ENCODE results near the gene TCF12.

TCF12 gene

DNA sequence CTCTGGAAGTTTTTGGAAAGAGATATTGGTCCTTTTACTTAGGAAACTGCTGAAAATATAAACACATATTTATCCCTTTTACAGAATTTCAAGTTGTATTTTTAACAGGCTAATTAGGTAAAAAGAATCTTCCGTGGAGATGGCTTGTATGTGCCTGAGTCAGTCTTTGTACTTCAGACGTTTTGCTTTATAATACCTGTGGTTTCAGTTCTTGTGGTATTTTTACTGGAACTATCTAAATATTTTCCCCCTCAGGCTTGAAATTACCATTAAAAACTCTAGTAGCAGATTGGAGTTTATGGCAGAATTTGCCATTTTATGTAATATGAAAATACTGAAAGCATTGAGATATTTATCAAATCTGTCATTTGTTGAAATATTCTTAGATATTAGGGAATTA lies 306.2 kb downstream of the TCF12 start:
- DNase-seq = peak; percentile 59

DNA sequence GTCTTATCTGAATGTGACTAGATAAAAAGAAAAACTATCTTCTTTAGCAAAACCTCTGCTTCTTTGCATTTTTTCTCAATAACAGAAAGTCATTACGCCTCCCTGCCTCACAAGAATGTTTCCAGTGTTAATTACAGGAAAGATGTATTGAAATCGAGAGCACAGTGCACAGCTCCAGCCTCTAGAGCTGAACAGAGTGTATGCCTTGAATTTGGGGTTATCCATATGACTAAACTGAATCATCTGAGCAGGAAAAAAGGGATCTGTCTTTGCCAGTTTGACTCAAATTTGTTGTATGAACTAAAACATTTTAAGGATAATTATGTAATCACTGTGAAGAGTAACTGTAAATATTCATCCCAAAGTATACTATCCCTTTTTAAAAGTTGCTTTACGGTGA lies 308.7 kb downstream of the TCF12 start:
- peak; percentile 78 for DNase-seq

DNA sequence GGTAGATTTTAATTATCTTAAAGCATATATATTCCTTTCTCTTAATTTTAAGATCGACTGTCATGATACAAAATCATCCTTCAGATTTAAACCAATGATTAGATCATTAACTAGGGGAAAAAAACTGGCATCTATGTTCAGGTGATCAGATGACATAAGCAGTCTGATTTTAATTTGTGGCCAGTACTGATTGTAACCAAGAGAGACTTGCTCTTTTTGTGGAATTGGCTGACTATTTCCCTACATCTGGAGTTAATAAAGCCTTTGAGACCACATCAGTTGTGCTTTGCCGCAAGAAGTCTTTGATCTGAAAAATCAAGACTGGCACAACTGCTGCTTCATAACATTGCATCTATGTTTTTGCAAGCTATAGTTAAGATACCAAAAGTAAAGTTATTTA lies 309.5 kb downstream of the TCF12 start:
- DNase-seq = peak; percentile 70

DNA sequence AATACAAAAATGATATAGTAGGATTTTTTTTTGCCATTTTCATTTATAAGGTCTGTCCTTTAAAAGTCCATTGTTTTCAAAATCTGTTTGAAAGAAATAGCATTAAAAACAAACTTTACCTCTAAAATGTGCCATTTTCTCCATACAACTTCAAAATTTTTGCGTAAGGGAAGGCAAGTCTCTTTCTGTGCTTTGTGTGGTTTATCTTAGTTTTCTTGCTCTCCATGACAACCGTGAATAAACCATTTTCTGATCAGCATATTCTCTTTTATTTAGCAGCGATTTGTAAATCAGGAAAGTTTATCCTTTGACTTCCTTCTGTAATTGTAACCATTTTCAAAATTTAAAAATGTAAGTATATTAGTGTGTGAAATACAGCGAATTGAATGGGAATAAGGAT lies 310.0 kb downstream of the TCF12 start:
- peak; percentile 24 for DNase-seq

DNA sequence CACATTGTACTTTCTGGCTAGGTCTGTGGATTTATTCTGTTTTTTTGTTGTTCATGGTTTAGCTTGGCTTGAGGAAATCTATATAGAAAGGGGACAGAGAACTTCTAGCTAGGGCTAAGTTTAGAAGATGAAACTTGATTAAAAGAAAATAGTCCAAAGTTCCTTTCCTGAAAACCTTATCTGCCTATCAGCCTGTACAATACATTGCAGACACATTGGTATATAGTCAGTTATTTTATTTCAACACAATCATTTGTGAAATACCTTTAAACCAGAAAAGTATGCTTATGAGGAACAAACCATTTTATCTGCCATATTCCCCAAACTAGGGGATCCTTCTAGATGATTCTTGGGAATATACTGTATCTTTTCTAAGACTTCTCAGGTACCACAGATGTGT lies 310.6 kb downstream of the TCF12 start:
- no peak for DNase-seq

DNA sequence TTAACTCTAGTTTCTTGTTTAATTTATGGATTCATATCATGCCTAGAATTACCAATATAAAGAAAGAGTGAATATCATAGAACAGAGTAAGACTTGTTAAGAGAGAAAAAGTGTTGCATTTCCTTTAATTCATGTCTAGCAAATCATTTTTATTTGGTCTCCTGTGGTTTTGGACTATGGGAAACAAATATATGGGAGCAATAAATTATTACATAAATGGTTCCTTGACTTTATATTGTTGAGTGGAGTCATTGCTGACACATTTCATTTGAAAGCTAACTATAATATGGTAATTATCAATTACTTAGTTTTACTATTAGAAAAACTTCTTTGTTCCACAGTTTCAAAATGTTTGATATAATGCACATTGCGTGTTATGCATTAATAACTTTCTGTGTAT lies 313.1 kb downstream of the TCF12 start:
- DNase-seq = peak; percentile 45

DNA sequence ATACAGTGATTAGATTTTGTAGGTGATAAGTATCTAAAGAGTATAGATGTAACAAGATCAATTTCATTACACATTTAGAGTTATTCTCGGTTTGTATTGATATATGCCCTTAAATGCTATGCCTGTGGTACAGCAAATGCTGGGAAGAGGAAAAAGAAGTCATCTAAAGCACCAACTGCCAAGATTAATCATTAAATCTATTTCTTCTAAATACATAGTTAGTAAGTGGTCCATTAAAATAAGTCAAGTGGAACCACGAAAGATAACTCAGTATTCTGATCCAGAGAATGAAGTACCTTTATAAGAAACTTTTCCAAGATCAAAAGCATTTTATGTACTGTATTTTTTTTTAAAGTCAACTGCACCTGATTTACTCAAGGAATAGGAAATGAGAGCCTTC lies 315.7 kb downstream of the TCF12 start:
- no peak for DNase-seq

DNA sequence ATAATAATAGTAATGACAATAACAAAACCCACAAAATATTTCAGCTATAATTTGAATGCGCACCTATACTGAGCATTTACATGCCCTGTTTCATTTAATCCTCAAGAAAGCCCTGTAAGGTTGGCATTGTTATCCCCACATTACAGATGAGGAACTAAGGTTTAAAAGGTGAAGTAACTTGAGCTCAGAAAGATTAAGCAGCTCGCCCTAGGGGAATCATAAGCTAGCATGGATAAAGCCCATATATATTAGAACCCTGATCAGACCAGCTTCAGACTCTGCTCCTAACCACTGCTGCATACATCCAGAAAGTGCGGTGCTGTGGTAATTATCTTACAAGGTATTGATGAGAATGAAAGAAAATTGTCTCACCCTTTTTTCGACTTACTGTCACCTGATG lies 316.7 kb downstream of the TCF12 start:
- DNase-seq = peak; percentile 53

DNA sequence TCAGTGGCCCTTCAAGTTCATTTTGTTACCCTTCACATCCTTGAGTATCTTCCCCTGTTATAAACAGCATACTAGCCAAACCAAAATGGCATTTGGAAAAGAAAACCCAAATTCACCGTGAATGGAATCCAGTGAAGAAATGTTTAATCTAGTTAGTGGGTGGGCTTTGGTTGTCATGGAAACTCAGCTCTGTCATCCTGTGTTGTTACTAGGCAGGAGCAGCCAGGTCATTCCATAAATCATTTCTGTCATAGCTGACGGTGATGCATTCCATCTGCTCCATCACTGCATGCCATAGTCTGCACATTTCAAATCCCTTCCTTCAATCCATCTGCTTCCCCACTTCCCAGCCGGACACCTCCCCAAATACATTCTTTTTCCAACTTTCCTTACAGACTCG lies 317.4 kb downstream of the TCF12 start:
- peak; percentile 96 for DNase-seq

DNA sequence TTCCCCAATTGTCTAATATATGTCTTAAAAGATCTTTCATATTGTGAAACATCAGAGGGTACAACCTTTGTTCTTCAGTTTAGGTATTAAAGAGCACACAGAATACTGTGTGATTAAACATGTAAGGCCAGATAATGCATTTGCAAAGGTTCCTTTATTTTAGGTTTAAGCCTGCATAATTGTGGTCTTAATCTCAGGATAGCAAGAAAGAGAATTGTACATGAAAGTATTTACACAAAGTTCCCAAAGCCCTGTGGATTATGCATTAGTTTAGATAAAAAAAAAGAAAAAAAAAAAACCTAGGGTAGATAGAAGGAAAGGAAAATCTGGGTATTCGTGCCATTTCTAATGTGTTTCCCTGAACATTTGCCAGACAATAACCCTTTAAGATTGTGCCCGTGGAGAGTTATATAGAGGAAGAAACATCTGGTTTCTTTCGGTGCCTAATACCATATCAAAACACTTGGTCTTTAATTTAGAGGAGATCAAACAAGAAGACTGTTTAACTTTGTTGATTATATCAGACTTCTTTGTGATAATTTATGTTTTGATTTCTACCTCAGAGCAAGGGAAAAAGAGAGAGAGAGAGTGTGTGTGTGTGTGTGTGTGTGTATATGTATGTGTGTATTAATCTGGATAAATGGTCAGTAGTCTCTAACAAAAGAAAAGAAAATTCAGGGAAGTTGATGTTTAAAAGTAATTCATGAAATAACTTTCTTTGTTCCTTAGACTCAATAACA lies 318.3 kb downstream of the TCF12 start:
- DNase-seq = peak; percentile 90

DNA sequence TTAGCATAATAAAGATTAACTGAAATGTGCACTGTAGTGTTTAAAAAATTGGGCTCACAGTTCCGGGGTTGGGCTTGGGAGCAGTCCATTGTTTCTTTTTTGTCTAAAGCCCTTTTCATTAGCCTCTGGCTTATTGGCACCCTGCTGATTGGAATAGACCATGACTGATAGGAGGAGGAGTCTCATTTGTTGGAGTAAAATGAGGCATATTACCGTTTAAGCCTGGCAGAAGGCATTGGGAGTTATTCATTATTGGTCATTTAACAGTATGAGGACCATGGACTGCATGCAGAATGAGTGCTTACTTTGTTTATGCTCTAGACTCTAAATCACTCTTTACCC lies 318.8 kb downstream of the TCF12 start:
- peak; percentile 99 for DNase-seq

DNA sequence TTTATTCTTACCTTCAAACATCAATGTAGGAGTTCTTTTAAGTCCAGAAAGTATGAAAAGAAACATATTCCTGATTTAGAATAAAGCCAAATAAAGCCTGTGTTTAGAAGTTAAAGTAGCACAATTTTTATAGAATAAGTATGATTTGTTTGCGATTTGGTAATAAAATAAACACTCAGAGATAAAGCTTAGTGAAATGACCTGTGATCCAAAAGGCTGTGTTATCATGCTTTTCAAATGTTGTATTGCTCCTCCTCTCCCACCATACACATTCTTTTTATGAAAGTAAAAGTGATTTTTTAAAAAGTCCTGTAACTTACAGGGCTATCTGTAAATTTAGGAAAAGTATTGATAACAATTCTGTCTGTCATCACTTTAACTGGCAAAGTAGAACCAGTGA lies 319.2 kb downstream of the TCF12 start:
- DNase-seq = no peak

DNA sequence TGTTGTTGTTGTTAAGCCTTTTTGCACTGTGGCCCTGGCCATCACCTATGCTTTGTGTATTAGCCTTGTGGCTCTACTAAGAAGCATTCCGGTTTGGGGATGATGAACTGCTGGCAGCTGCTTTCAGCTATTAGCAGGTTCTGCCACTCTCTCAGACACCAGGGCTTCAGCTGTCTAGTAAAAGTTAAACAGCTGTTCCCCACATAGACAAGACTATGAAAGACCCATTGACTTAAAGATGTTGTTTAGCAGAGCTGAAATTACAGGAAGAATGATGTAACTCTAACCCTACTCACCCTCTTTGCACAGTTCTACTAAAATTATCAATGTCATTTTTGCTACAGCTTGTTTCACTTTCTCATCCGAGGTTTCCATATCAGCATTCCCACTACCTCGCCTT lies 326.7 kb downstream of the TCF12 start:
- DNase-seq = peak; percentile 55

DNA sequence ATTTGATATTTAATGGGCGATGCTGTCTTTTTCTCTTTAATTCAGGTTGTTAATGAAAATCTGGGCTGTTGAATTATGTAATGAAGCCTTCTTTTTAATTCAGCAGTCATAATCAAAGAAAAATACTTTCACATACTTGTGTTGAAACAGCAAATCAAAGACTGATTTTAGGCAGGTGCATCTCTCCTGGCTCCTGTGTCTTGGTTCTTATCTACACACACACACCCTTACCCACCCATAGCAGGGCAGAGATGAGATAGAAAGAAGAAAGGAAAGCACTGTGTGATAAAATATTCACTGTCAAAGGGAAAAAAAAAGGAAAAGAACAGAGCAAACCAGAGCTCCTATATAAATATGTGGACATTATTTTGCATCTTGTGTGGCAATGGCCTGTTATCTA lies 327.3 kb downstream of the TCF12 start:
- DNase-seq = no peak

DNA sequence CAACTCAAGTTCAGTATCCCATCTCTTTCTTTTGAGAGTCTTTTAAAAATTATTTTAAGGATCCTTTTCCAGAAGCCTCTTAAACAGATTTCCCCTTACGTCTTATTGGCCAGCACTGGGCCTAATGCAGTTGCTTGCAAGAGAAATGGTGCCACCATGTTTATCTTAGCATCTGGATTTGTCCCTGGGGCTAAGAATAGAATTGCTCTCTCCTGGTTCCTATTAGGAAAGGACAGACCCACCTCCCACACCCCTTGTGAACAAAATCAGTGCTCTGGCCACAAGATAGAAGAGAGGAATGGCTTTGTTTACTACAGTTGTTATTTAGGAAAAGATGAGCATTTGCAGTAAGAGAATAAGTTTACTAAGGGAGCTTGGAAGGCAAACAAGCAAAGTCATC lies 329.6 kb downstream of the TCF12 start:
- peak; percentile 16 for DNase-seq

DNA sequence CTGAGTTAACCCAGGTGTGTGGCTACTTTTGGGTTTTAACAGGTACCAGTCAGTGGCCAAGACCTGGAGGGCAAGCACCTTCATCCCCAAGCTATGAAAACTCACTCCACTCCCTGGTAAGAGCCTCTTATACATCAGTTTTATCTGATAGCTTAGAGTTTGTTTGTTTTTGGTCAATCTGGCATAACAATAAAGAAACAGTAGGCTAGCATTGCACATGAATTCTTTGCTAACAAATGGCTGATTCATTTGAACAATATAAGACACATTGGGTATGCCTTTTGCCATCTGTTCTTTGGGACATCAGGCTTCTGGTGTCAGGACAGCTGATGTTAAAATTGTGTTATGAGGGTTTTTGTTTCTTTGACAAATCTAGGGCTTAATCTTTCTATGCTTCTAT lies 332.9 kb downstream of the TCF12 start:
- DNase-seq = peak; percentile 71

DNA sequence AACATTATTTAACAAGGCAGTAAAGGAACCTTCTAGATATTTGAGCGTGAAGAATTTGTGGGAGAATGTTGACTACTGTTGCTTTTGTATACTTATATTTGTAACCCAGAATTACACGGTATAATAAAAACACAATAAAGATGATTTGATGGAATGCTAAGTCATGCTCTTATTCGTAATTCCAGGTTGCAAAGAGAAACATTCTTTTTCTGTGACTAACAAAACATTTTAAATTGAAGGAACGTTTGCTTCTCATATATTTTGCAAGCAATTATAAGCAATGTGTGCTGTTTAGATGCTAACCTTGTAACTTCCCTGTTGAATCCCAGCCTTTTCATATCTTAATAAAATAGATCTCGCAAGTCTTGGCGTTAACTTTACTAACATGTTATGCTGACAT lies 333.5 kb downstream of the TCF12 start:
- DNase-seq = no peak

DNA sequence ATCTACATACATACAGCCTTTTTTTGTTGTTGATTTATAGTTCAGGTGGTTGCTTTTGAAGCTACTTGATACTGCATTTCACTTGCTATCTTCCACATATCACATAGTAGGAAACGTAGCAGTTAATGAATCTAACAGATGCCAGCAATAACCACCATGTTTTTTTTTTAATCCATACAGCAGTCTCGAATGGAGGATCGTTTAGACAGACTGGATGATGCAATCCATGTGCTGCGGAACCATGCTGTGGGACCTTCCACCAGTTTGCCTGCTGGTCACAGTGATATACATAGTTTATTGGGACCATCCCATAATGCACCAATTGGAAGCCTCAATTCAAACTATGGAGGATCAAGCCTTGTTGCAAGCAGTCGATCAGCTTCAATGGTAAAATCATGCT lies 334.6 kb downstream of the TCF12 start:
- DNase-seq = peak; percentile 83

DNA sequence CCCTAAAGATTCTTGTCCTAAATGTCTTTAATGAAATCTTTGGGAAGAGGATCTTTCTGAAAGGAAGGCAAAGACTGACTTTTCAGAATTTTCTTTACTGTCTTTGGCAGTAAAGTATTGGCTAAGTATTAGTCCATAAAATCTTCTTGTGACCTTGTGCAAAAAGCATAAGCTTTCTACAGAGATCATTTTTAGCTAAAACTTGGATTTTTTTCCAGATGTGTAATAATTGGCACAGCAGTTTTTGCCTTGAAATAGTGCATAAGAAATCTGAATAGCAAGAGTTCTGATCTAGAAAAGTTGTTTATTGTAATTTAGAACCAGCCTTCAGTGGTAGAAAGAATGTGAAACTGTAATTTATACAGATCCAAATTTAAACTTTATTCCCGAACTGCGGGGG lies 335.1 kb downstream of the TCF12 start:
- DNase-seq = no peak

DNA sequence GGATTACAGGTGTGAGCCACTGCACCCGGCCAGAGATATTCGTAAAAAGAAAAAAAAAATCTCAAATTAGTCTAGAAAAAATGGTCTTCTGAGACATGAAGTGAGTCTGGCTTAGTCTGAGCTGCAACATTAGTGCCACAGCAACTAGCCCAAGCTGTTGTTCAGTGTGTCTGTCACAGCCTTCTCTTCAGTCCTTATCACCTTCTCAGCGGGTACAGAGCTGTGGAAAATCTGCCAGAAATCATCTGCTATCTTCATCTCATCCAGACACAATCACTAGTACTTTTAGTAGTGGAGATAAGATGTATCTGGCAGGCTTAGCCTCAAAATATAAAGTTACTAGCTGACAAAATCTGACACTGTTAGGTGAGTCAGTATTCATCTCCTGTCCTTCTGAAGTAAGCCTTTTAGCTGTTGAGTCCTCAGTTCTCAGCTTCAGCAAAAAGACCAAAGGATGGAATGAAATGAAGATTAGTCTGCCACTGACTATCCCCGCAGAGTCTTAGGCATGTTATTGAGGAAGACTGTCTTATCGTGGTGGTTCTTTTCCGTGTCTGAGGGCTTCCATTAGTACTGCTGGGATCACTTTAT lies 337.4 kb downstream of the TCF12 start:
- no peak for DNase-seq

DNA sequence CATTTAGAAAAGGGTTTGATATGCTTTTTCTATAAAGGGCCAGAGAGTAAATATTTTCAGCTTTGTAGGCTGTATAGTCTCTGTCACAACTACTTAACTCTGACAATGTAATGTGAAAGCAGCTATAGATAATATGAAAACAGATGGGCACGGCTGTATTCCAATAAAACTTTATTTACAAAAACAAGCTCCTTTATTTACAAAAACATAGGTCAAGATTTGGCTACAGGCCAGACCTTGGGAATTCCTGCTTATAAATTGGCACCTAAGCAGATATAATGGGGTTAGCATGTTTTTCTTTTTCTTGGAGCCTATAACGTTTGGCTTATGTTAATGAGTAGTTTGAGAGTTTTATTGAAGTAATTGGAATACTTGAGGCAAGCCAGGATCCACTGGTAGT lies 338.5 kb downstream of the TCF12 start:
- peak; percentile 60 for DNase-seq

DNA sequence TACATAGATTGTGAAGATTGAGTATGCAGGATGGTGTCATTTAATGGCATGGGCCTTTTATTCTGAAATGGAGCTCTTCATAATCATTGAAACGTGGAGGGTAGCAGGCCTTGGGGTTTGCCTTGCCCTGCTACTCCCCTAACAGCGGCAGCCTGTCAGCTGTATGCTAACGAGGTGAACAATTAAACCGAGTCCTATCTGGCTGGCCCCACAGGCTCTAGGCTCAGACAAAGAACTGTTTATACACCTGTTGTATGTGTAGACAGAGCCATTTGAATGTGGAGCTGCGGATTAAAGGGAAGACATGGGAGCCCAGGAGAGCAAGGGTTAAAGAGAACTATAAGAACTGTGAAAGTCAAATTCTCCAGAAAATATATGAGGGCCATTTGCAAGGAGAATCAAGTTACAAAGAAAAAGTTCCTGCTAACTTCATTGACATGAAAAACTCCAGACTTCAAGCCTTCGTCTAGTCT lies 341.2 kb downstream of the TCF12 start:
- peak; percentile 99 for DNase-seq

DNA sequence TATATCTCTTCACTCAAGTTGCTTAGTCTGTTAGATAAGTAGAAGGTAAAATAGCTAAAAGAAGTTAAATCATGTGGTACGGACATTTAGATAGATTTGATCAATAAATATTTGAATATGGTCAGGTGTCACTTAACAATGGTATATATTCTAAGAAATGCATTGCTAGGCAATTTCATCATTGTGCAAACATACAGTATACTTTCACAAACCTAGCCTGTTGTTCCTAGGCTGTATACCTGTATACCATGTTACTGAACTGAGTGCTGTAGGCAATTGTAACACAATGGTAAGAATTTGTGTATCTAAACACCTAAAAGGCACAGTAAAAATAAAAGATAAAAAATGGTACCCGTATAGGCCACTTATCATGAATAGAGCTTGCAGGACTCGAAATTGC lies 345.1 kb downstream of the TCF12 start:
- peak; percentile 24 for DNase-seq

DNA sequence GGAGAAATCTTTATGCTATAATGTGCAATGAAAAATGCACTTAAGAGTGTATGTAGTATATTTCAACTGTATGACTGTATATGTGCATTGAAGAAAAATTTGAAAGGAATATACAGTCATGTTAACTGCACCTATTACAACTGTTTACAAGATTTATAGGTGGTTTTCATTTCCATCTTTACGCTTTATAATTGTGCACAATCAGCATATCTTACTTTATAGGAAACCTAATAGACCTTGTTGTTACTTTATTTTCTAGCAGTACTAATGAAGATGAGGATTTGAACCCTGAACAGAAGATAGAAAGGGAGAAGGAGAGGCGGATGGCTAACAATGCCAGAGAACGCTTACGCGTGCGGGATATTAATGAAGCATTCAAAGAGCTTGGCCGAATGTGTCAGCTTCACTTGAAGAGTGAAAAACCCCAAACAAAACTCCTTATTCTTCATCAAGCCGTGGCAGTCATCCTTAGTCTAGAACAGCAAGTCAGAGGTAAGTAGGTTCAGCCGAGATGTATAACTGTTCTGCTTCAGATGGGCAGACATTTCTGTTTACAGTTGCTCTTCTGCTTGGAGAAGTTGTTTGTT lies 354.4 kb downstream of the TCF12 start:
- DNase-seq = no peak

DNA sequence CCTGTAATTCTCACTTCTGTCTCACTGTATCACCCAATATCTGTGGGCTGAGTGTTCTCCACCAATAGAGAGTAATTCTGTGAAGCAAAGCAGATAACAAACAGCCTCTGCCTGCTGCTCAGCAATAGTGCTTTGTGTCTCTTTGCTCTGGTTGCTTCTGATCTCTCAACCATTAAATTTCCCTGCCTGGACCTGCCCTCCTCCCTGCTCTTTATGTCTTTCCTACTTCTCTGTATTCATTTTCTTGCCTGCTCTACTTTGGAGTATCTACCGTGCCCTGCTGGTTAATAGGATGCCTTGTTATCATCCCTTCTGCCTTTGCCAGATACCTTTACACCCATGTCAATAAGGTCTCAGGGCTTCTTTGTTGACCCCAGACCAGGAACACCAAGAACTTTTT lies 355.0 kb downstream of the TCF12 start:
- DNase-seq = peak; percentile 31

Measured in NCI-H69 (cell line).